ENCODE measurements around the gene STXBP2. TPM values are rescaled to one million over a fixed set of nuclear protein-coding genes. Genes with fewer than 3 reads are reported as not detected.

The STXBP2 gene
- polyA plus RNA-seq, 5 donors: 27.3 to 42.6 (median 35.3) TPM

GRCh38 chr19:7677669-7678311 is 40.9 kb downstream of the STXBP2 start:
- no peak for DNase-seq

DNA sequence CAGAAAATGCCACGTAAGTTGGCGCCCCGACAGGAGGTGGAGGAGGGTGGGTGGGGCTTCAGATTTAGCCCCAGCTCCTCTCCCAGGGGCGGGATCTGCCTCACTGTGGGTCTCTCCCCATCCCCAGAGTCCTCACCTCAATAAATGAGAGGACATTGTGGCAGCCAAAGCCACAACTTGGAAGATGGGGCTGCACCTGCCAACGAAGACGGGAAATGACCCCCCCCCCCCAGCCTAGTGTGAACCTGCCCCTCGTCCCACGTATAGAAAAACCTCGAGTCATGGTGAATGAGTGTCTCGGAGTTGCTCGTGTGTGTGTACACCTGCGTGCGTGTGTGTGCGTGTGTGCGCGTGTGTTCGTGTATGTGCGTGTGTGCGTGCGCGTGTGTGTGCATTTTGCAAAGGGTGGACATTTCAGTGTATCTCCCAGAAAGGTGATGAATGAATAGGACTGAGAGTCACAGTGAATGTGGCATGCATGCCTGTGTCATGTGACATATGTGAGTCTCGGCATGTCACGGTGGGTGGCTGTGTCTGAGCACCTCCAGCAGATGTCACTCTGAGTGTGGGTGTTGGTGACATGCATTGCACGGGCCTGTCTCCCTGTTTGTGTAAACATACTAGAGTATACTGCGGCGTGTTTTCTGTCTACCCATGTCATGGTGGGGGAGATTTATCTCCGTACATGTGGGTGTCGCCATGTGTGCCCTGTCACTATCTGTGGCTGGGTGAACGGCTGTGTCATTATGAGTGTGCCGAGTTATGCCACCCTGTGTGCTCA is 42.3 kb downstream of the STXBP2 start:
- DNase-seq: no peak

DNA sequence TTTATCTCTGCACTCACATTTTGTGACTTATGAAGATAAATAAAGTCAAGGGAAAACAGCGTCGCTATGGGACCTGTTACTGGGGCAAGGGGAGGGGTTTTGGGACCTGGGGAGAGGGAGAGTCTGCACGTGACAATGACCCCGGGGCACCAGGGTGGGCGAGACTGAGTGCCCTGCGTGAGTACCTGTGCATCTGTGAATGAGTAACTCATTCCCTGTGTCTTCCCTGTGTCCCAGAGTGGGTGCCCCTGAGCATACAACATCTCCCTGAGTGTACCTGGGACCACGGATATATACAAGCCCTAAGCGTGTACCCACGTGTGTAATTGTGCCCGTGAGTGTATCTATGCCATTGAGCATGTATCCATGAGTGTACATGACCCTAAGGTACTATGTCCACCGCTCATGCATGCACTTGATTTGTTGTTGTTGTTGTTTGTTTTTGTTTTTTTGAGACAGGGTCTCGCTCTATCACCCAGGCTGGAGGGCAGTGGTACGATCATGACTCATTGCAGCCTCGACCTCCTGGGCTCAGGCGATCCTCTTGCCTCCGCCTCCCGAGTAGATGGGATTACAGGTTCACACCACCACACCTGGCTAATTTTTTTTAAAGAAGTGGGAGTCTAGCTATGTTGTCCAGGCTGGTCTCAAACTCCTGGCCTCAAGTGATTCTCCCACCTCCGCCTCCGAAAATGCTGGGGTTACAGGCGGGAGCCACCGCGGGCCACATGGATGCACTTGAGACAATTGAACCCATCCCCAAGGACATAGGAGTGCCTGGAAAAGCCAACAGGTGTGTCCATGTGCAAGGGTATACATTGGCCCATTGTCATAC is 43.1 kb downstream of the STXBP2 start:
- no peak for DNase-seq

GRCh38 chr19:7680606-7681339 is 43.9 kb downstream of the STXBP2 start, which contains the start of gene TRAPPC5:
Gene TRAPPC5, plus strand, starts transcription at chr19:7680833. Its CDS starts 1,421 bp downstream, at chr19:7682254.
- peak; percentile 86 to 89 for DNase-seq

DNA sequence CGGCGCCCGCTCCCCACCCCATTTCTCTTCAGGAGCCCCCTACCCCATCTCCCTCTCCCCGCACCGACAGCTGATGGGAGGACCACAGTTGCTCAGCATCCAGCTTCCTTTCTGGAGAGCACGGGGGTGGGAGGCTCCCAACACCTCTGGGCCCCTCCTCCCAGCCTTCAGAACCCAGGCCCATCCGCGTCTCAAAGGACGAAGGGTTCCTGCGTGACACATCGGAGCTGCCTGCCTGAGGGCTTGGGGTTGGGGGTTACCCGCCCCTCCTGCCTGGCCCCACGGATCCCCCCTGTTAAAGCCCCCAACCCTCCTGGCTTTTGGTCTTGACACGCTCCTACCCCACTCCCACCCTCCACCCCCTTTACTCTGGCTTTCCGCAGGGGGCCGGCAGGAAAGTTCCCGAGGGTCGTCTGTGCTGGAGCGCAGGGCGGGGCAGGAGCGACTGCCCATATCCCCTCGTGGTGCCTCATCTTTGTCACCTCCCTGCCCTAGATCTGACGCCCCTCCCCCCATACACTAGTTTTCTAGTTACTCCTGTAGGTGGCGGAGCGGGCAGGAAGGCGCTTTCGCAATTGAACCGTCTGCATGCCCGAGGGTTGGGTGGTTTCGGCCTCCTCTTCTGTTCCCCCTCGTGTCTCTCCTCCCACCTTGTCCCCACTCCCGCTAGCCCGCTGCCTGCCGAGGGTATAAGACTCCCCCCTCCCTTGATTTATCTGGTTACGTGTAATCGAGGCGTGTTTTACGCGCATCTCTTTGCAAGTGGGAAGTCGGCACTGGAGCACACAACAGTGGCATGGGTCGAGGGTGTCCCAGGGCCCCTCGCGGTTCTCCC is 44.6 kb downstream of the STXBP2 start:
- DNase-seq: peak; percentile 56 to 71

DNA sequence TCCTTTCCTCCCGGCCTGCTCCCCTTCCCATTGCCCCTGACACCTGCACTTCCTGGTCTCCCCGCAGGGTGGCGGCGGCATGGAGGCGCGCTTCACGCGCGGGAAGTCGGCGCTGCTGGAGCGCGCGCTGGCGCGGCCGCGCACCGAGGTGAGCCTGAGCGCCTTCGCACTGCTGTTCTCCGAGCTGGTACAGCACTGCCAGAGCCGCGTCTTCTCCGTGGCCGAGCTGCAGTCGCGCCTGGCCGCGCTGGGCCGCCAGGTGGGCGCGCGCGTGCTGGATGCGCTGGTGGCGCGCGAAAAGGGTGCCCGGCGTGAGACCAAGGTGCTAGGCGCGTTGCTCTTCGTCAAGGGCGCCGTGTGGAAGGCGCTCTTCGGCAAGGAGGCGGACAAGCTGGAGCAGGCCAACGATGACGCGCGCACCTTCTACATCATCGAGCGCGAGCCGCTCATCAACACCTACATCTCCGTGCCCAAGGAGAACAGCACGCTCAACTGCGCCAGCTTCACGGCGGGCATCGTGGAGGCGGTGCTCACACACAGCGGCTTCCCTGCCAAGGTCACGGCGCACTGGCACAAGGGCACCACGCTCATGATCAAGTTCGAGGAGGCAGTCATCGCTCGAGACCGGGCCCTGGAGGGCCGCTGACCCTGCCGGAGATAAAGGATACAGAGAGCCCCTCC is 45.4 kb downstream of the STXBP2 start:
- no peak for DNase-seq

- no peak for DNase-seq
These were observed 48.9 kb downstream of the STXBP2 start for GRCh38 chr19:7685546-7686445.

DNA sequence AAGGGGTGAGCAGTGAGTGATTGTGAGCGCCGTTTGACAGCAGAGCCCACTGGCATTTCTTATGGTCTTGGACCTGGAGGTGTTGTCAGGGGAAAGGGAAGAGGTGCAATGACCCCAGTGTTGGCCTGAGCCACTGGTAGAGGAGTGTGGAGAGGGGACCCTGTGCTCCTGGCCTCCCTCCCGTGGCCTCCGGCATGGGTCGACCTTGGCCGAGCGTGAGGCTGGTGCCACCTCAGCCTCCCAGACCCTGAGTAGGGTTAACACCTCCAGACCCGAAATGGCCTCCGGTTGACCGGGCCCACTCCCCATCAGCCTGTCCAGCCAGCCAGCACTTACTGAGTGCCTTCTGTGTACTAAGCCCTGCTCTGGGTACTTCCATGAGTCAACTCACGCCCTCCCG is 50.3 kb downstream of the STXBP2 start:
- DNase-seq: no peak

DNA sequence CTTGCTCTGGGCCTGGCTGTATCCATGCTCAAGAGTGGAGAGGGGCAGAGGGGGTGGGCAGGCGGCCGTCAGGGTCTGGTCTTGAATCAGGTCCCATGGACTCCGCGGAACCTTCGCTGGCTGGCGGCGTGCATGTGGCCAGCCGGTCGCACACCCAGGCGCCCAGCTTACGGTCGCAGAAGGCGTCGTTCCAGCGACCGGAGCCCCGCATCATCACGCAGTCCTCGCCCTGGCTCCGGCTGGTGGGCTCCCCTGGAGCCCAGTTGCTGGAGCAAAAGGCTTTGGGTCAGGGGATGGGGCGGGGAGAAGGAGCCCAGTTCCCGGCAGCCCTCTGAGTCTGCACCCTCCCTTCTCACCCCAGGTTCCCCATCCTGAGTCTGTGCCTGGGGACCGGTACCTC is 52.3 kb downstream of the STXBP2 start:
- no peak for DNase-seq

GRCh38 chr19:7690779-7691258 is 53.9 kb downstream of the STXBP2 start:
- DNase-seq: no peak

DNA sequence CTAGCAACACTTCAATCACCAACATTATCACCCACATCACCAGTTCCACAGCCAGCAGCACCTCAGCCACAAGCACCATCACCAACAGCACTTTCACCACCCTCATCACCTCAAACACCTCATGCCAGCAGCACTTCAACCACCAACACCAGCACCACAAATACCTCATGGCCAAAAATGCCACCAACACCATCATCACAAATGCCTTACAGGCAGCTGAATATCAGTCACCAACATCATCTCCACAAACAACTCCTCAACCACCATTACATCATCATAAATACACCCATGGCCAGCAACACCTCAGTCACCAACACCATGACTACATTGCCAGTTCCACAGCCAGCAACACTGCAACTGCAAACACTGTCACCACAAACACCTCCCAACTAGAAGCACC is 54.6 kb downstream of the STXBP2 start:
- DNase-seq: no peak

DNA sequence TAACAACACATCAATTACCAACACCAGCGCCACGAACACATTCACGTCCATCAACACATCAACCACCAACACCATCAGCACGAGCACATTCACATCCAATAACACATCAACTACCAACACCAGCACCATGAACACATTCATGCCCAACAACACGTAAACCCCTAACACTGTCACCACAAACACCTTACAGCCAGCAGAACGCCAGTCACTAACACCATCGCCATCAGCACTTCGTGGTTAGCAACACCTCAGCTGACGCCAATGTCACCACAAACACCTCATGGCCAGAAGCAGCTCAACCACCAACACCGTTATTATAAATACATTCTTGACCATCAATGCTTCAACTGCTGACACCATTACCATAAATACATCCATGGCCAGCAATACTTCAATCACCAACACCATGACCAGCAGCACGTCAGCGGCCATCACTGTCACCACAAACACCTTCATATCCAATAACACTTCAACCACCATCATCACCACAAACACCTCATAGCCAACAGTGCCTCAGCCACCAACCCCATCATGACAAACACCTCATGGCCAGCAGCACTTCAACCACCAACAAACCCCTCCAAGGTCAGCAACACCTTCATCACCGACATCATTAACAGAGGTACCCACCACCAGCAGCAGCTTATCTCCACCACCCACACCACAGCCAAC is 55.6 kb downstream of the STXBP2 start:
- no peak for DNase-seq

DNA sequence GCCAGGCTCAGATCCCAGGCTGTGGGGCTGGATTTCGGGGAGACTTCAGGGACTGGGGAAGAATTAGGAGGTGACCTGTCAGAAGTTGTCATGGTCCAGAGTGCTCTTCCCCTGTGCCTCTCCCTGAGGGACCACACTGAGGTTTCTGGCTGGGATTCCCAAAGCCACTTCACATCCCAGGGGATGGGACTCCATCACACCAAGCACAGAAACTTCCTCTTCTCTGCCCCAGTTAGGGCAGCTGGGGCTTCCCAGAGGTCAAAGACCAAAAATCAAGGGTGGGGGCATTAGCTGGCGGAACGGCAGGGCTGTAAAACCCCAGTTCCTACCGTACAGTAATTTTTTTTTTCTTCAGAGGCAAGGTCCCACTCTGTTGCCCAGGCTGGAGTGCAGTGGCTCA is 57.6 kb downstream of the STXBP2 start:
- DNase-seq: no peak

Other genes starting within 250 kb of the STXBP2 start
- gene PEX11G, start 148.1 kb upstream of the STXBP2 start, polyA plus RNA-seq (ENCODE audit: insufficient read depth in 1 of 5, insufficient read length in 5 of 5, low replicate concordance in 1 of 5): 1 to 10 TPM; 2.8 to 5.7 (median 3.3) TPM
- 10 to 100 TPM; 29.6 to 80.0 (median 44.2) TPM for gene ZNF358, start 121.0 kb upstream of the STXBP2 start, polyA plus RNA-seq (ENCODE audit: insufficient read depth in 1 of 5, insufficient read length in 5 of 5, low replicate concordance in 1 of 5)
- gene MCOLN1, start 114.5 kb upstream of the STXBP2 start, polyA plus RNA-seq (ENCODE audit: insufficient read depth in 1 of 5, insufficient read length in 5 of 5, low replicate concordance in 1 of 5): 10 to 100 TPM; 11.0 to 19.2 (median 12.9) TPM
- gene PNPLA6, start 101.4 kb upstream of the STXBP2 start, polyA plus RNA-seq (ENCODE audit: insufficient read depth in 1 of 5, insufficient read length in 5 of 5, low replicate concordance in 1 of 5): 10 to 100 TPM; 25.2 to 45.6 (median 31.1) TPM
- 10 to 100 TPM in 3 of 5 donors, 1 to 10 TPM in 2; 7.8 to 19.7 (median 13.1) TPM for gene CAMSAP3, start 41.2 kb upstream of the STXBP2 start, polyA plus RNA-seq (ENCODE audit: insufficient read depth in 1 of 5, insufficient read length in 5 of 5, low replicate concordance in 1 of 5)
- 10 to 100 TPM; 24.0 to 39.6 (median 31.0) TPM for gene XAB2, start 7.6 kb upstream of the STXBP2 start, polyA plus RNA-seq (ENCODE audit: insufficient read depth in 1 of 5, insufficient read length in 5 of 5, low replicate concordance in 1 of 5)
- 100 to 1,000 TPM in 2 of 5 donors, 10 to 100 TPM in 3; 79.6 to 108 (median 93.7) TPM for gene PET100, start 7.3 kb upstream of the STXBP2 start, polyA plus RNA-seq (ENCODE audit: insufficient read depth in 1 of 5, insufficient read length in 5 of 5, low replicate concordance in 1 of 5)
- 1 to 10 TPM in 3 of 5 donors, under 1 TPM in 2; 0.94 to 1.2 (median 1.0) TPM for gene PCP2, start 3.4 kb upstream of the STXBP2 start, polyA plus RNA-seq (ENCODE audit: insufficient read depth in 1 of 5, insufficient read length in 5 of 5, low replicate concordance in 1 of 5)
- gene RETN, start 31.9 kb downstream of the STXBP2 start, polyA plus RNA-seq (ENCODE audit: insufficient read depth in 1 of 5, insufficient read length in 5 of 5, low replicate concordance in 1 of 5): 1 to 10 TPM in 4 of 5 donors, under 1 TPM in 1; 0.84 to 4.3 (median 1.5) TPM
- gene MCEMP1, start 40.0 kb downstream of the STXBP2 start, polyA plus RNA-seq (ENCODE audit: insufficient read depth in 1 of 5, insufficient read length in 5 of 5, low replicate concordance in 1 of 5): 1 to 10 TPM in 1 of 5 donors, under 1 TPM in 4; 0.25 to 1.1 (median 0.63) TPM
- gene TRAPPC5, start 43.7 kb downstream of the STXBP2 start, polyA plus RNA-seq (ENCODE audit: insufficient read depth in 1 of 5, insufficient read length in 5 of 5, low replicate concordance in 1 of 5): 10 to 100 TPM; 27.3 to 64.9 (median 34.7) TPM
- under 1 TPM; 0.11 to 0.67 (median 0.31) TPM for gene FCER2, start 65.0 kb downstream of the STXBP2 start, polyA plus RNA-seq (ENCODE audit: insufficient read depth in 1 of 5, insufficient read length in 5 of 5, low replicate concordance in 1 of 5)
- gene CLEC4G, start 95.0 kb downstream of the STXBP2 start, polyA plus RNA-seq (ENCODE audit: insufficient read depth in 1 of 5, insufficient read length in 5 of 5, low replicate concordance in 1 of 5): under 1 TPM in 3 of 5 donors, not detected in 2; 0.25 to 0.31 (median 0.28) TPM
- 1 to 10 TPM; 2.1 to 3.3 (median 3.3) TPM for gene CD209, start 110.4 kb downstream of the STXBP2 start, polyA plus RNA-seq (ENCODE audit: insufficient read depth in 1 of 5, insufficient read length in 5 of 5, low replicate concordance in 1 of 5)
- 1 to 10 TPM in 3 of 5 donors, under 1 TPM in 2; 0.85 to 2.3 (median 1.4) TPM for gene CLEC4M, start 126.1 kb downstream of the STXBP2 start, polyA plus RNA-seq (ENCODE audit: insufficient read depth in 1 of 5, insufficient read length in 5 of 5, low replicate concordance in 1 of 5)
- gene EVI5L, start 193.1 kb downstream of the STXBP2 start, polyA plus RNA-seq (ENCODE audit: insufficient read depth in 1 of 5, insufficient read length in 5 of 5, low replicate concordance in 1 of 5): 10 to 100 TPM; 10.9 to 17.6 (median 12.6) TPM
- gene PRR36, start 237.3 kb downstream of the STXBP2 start, polyA plus RNA-seq (ENCODE audit: insufficient read depth in 1 of 5, insufficient read length in 5 of 5, low replicate concordance in 1 of 5): 10 to 100 TPM in 3 of 5 donors, 1 to 10 TPM in 2; 6.5 to 16.9 (median 11.2) TPM

Measured in right lung (tissue), 5 donors.